Measurements from ENCODE around the gene PPIG. TPM values are rescaled to one million over a fixed set of nuclear protein-coding genes. Genes with fewer than 3 reads are reported as not detected.
"Not testable (repeated sequence)": the region's sequence is repeated elsewhere in the genome, so short reads cannot be mapped to it uniquely, and the experiment has no call there.

PPIG gene
- total RNA-seq, 4 donors from 2014 or later = 33.3 to 58.8 (median 37.6) TPM

DNA sequence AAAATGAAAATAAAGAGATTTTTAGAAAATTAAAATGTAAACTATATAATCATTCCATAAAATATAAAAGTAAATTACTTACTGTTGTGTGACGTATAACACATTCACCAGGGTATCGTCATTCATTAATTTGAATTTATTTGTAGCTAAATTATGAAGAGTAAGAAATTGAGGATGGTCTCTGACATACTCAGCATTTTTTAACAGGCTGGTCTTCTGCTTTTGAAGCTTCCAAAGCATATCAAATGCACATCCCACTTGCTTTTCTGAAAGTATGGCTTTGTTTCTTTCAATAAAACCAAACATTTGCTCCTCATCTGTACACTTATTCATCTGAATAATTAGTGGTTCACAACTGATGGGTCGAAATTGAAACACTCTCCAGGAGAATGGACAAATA lies 12.6 kb upstream of the PPIG start:
- Histone ChIP-seq H3K36me3 (no peaks in the 10 kb centered on the region), H3K4me3 (no peak overlapping the region), H3K27ac (no peak overlapping the region), H3K9me3 (no peaks in the 10 kb centered on the region), H3K4me1 (peaks cover 0 to 23% (median 0%) of the 10 kb centered on the region in 3 donors), H3K27me3 (no peaks in the 10 kb centered on the region)
- TF ChIP-seq EP300 (IDR thresholded peaks at IDR 0.05) = no peak
- no peak for TF ChIP-seq CTCF (IDR thresholded peaks at IDR 0.05)
- no peak for TF ChIP-seq POLR2AphosphoS5 (IDR thresholded peaks at IDR 0.05)
- TF ChIP-seq POLR2A (IDR thresholded peaks at IDR 0.05) = no peak
- no peak for ATAC-seq
- WGBS, 2 donors (ENCODE audit: low coverage in 1 of 2) = 93 to 94% methylated on average over 3 of the region's 3 CpGs

DNA sequence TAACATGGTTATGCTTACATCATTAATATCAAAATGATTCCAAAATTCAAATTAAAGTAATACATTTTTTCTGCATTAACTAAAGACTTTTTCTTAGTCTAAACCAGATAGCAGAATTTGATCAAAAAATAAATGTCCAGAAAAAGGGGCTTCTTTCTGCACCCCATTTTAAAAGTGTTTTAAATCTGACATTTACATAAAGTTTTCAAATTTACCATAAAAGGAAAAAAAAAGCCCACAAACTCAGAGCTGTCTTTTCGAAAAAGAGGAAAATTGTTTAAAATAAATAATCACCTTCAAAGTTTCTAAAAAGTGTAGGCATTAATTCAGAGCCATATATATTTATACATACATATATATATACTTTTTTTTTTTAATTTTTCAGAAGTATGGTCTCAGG lies 12.0 kb upstream of the PPIG start:
- WGBS, 2 donors (ENCODE audit: low coverage in 1 of 2) = 50 to 87% methylated on average over 1 of the region's 1 CpG
- H3K27me3 ChIP-seq = no peaks in the 10 kb centered on the region
- H3K36me3 ChIP-seq = no peaks in the 10 kb centered on the region
- H3K4me1 ChIP-seq = peaks cover 0 to 23% (median 0%) of the 10 kb centered on the region in 3 donors
- no peak overlapping the region for H3K4me3 ChIP-seq
- TF ChIP-seq POLR2A (IDR thresholded peaks at IDR 0.05) (no peak), CTCF (IDR thresholded peaks at IDR 0.05) (no peak), POLR2AphosphoS5 (IDR thresholded peaks at IDR 0.05) (no peak), EP300 (IDR thresholded peaks at IDR 0.05) (no peak)
- H3K27ac ChIP-seq = no peak overlapping the region
- no peak for ATAC-seq
- H3K9me3 ChIP-seq = no peaks in the 10 kb centered on the region

DNA sequence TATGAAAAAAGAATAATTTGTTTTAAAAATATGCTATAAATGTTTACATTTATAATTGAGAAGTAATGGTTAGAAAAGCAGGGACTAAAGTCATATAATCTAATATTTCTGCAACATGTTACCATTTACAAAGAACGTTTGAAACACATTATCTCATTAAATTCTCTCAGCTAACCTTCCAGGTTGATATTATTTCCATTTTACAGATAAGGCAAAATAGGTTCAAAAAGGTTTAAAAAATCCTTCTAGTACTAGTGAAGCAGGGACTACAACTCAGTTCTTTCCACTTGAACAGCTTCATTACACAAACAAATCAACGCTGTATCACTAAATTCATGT lies 11.4 kb upstream of the PPIG start:
- peak overlapping the region; percentile 66 to 86 for H3K4me3 ChIP-seq
- peak overlapping the region in 1 of 4 donors; percentile 82 for H3K27ac ChIP-seq
- no peak for ATAC-seq
- WGBS, 2 donors (ENCODE audit: low coverage in 1 of 2) = 25 to 27% methylated on average over 2 of the region's 2 CpGs
- H3K27me3 ChIP-seq = no peaks in the 10 kb centered on the region
- H3K4me1 ChIP-seq = peaks cover 0 to 23% (median 0%) of the 10 kb centered on the region in 3 donors
- no peaks in the 10 kb centered on the region for H3K36me3 ChIP-seq
- TF ChIP-seq EP300 (IDR thresholded peaks at IDR 0.05) (no peak), POLR2A (IDR thresholded peaks at IDR 0.05) (no peak)
- H3K9me3 ChIP-seq = no peaks in the 10 kb centered on the region

DNA sequence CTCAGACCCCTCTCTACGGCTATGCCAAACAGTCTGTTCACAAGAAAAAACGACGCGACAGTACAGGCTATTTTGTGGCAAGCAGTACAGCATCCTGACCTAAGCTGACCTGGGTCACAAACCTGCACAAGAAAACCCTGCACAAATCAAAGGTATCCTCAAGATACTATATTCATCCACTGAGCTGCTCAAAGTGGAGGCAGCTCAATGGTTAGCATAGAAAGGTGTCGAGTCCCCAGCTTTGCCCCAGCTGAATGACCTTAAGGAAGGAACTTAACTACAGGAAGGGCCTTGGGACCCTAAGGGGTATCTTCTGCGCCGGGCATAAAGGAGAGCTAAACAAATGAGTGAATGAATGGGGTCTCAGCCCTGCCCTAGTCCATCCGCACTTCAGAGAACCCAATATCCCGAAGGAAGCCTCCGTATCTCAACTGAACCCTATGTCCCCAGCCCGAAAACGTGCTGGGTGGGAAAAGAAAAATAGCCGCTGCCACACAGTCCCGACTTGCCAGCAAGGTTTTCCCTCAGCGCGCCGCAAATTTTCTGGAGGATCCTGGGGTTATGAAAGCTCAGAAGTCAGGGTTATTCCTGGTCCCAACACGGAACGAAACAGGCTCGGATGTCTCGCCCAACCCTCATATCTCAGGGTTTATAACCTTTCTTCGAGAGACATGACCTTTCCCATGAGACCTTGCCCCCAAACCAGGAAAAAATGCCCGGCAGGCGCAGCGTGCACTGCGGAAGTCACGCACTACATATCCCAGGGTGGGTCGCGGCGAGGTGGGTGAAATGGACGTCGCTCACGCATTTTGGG lies 10.8 kb upstream of the PPIG start, which contains the start of gene FASTKD1:
Gene FASTKD1 (minus strand): TSS at position 706 of the 814 bp plus-strand sequence. CDS start 1,836 bp downstream, outside the sequence.
- H3K27me3 ChIP-seq = no peaks in the 10 kb centered on the region
- H3K27ac ChIP-seq = peak within 1 kb of the TSS; percentile 30 to 82 (median 72)
- no peak for TF ChIP-seq POLR2A (IDR thresholded peaks at IDR 0.05)
- no peak for TF ChIP-seq EP300 (IDR thresholded peaks at IDR 0.05)
- TF ChIP-seq POLR2AphosphoS5 (IDR thresholded peaks at IDR 0.05) = peak; percentile 64
- no peaks in the 10 kb centered on the region for H3K9me3 ChIP-seq
- peak within 1 kb of the TSS; percentile 66 to 86 for H3K4me3 ChIP-seq
- H3K36me3 ChIP-seq = no peaks in the 10 kb centered on the region
- H3K4me1 ChIP-seq = peaks cover 0 to 23% (median 0%) of the 10 kb centered on the region in 3 donors
- peak; percentile 98 for ATAC-seq
- WGBS, 2 donors (ENCODE audit: low coverage in 1 of 2) = 0 to 2% methylated on average over 8 to 13 of the region's 33 CpGs

GRCh38 chr2:169573974-169574299 lies 10.2 kb upstream of the PPIG start:
- no peak for ATAC-seq
- WGBS, 2 donors (ENCODE audit: low coverage in 1 of 2) = 23 to 25% methylated on average over 6 of the region's 6 CpGs
- H3K27me3 ChIP-seq = no peaks in the 10 kb centered on the region
- H3K36me3 ChIP-seq = no peaks in the 10 kb centered on the region
- peak overlapping the region in 3 of 4 donors; percentile 69 to 82 (median 74) for H3K27ac ChIP-seq
- H3K4me1 ChIP-seq = peaks cover 0 to 23% (median 0%) of the 10 kb centered on the region in 3 donors
- H3K9me3 ChIP-seq = no peaks in the 10 kb centered on the region
- H3K4me3 ChIP-seq = peak overlapping the region; percentile 66 to 86
- TF ChIP-seq EP300 (IDR thresholded peaks at IDR 0.05) (no peak), POLR2AphosphoS5 (IDR thresholded peaks at IDR 0.05) (no peak), CTCF (IDR thresholded peaks at IDR 0.05) (no peak), POLR2A (IDR thresholded peaks at IDR 0.05) (no peak)

- not testable (repeated sequence) for H3K27me3 ChIP-seq, H3K36me3 ChIP-seq, ATAC-seq, H3K4me3 ChIP-seq, H3K27ac ChIP-seq, H3K9me3 ChIP-seq
- WGBS, 2 donors (ENCODE audit: low coverage in 1 of 2) = 74 to 81% methylated on average over 3 of the region's 5 CpGs
- peaks cover 0 to 23% (median 0%) of the 10 kb centered on the region in 3 donors for H3K4me1 ChIP-seq
These were observed 9.6 kb upstream of the PPIG start for GRCh38 chr2:169574539-169574938.

- not testable (repeated sequence) for H3K36me3 ChIP-seq, H3K9me3 ChIP-seq, ATAC-seq, H3K27ac ChIP-seq, H3K27me3 ChIP-seq, H3K4me3 ChIP-seq
- WGBS, 2 donors (ENCODE audit: low coverage in 1 of 2) = no CpG with 5 or more reads among the region's 36 CpGs
- peaks cover 0 to 23% (median 0%) of the 10 kb centered on the region in 3 donors for H3K4me1 ChIP-seq
These were observed 8.9 kb upstream of the PPIG start for GRCh38 chr2:169575264-169575663.

All from gastroesophageal sphincter (tissue), 4 donors.